ENCODE results near the gene PARD3. TPM values are rescaled to one million over a fixed set of nuclear protein-coding genes. Genes with fewer than 3 reads are reported as not detected.

Gene PARD3
- total RNA-seq, 1 donor from 2014 or later, result 26.0 TPM

DNA sequence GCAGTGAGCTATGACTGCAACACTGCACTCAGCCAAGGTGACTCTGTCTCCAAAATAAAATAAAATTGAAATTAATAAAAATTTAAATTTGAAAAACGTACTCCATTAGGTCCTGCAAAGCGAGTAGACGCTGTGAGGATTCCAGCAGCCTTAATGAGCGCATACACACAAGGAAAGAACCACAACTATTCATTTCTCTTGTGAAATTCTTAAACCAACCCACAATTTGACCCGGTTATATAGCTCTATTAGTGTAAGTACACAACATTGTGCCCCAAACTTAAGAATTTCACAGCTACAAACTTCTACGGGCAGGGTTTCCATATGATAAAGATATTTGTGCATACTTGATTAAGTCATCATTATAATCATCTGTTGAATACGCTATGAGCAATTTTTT, 84.4 kb downstream of the PARD3 start:
- Mint-ChIP-seq H3K4me3 (ENCODE audit: unreplicated experiment) (no peak overlapping the region), H3K27ac (ENCODE audit: unreplicated experiment) (no peak overlapping the region), H3K9me3 (ENCODE audit: low read depth) (no peaks in the 10 kb centered on the region), H3K36me3 (ENCODE audit: low read depth) (no peaks in the 10 kb centered on the region), H3K27me3 (ENCODE audit: low read depth) (no peaks in the 10 kb centered on the region), H3K4me1 (ENCODE audit: low read depth) (peaks cover 33% of the 10 kb centered on the region)
- TF ChIP-seq, protein P1, sequence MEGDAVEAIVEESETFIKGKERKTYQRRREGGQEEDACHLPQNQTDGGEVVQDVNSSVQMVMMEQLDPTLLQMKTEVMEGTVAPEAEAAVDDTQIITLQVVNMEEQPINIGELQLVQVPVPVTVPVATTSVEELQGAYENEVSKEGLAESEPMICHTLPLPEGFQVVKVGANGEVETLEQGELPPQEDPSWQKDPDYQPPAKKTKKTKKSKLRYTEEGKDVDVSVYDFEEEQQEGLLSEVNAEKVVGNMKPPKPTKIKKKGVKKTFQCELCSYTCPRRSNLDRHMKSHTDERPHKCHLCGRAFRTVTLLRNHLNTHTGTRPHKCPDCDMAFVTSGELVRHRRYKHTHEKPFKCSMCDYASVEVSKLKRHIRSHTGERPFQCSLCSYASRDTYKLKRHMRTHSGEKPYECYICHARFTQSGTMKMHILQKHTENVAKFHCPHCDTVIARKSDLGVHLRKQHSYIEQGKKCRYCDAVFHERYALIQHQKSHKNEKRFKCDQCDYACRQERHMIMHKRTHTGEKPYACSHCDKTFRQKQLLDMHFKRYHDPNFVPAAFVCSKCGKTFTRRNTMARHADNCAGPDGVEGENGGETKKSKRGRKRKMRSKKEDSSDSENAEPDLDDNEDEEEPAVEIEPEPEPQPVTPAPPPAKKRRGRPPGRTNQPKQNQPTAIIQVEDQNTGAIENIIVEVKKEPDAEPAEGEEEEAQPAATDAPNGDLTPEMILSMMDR (IDR thresholded peaks at IDR 0.05), result no peak
- no peak for DNase-seq (ENCODE audit: low spot score)

DNA sequence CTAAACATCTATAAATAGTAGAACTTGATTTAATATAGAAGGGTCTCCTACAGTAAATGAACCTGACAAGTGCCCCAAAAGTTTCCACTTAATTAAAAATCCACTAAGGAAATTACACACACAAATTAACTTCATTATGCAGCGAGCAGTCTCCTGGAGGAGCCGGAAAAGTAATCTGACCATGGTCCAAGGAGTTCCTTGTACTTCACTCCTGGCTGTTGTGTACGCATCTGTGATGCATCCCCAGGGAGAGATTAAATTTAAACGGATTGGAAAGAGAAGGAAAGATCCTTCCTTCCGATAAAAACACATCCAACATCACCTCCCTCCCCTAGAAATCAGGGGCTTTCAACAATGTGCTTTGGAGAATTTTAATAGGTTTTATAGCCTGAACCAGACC, 85.5 kb downstream of the PARD3 start:
- H3K4me3 Mint-ChIP-seq (ENCODE audit: unreplicated experiment), result no peak overlapping the region
- H3K4me1 Mint-ChIP-seq (ENCODE audit: low read depth), result peaks cover 33% of the 10 kb centered on the region
- H3K36me3 Mint-ChIP-seq (ENCODE audit: low read depth), result no peaks in the 10 kb centered on the region
- H3K27me3 Mint-ChIP-seq (ENCODE audit: low read depth), result no peaks in the 10 kb centered on the region
- H3K27ac Mint-ChIP-seq (ENCODE audit: unreplicated experiment), result no peak overlapping the region
- TF ChIP-seq, protein P1 (IDR thresholded peaks at IDR 0.05), result no peak
- no peaks in the 10 kb centered on the region for H3K9me3 Mint-ChIP-seq (ENCODE audit: low read depth)
- DNase-seq (ENCODE audit: low spot score), result no peak

DNA sequence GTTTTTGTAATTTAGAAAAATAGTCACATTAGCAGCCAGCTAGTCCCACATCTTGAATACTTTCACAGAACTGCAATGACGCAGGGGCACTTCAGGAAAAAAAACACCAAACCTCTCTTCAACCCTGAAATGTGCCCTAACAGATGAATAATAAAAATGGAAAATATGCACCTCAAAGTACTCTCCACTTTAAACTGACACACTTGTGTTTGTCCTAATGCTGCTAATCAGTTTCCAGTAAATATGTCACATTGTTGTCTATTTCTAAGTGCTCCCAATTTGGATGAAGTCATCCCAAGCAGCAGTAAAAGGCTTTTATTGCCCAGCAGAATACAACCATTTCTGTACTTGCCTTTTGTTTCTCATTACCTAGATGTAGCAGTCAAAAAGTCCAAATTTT, 86.7 kb downstream of the PARD3 start:
- no peak for DNase-seq (ENCODE audit: low spot score)
- H3K4me3 Mint-ChIP-seq (ENCODE audit: unreplicated experiment), result no peak overlapping the region
- no peak overlapping the region for H3K27ac Mint-ChIP-seq (ENCODE audit: unreplicated experiment)
- H3K36me3 Mint-ChIP-seq (ENCODE audit: low read depth), result no peaks in the 10 kb centered on the region
- peaks cover 37% of the 10 kb centered on the region for H3K4me1 Mint-ChIP-seq (ENCODE audit: low read depth)
- no peaks in the 10 kb centered on the region for H3K27me3 Mint-ChIP-seq (ENCODE audit: low read depth)
- H3K9me3 Mint-ChIP-seq (ENCODE audit: low read depth), result no peaks in the 10 kb centered on the region
- TF ChIP-seq, protein P1 (IDR thresholded peaks at IDR 0.05), result no peak

DNA sequence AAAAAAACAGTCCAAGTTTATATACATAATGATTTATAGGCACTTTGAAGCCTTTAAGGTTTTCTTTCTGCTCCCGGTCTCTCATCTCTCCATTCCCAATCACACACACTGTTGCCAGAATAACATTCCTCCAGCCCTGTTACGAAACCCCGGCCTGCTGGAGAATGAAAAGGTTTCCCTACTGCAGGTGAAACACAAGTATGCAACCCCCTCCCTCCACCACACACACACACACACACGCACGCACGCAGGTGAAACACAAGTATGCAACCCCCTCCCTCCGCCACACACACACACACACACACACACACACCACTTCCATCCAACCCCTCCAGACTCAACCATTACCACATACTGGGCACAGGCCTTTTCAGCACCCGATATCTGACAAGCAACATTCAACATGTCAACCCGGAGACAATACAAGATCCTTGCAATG, 87.5 kb downstream of the PARD3 start:
- TF ChIP-seq, protein P1 (IDR thresholded peaks at IDR 0.05), result no peak
- Mint-ChIP-seq H3K9me3 (ENCODE audit: low read depth) (no peaks in the 10 kb centered on the region), H3K4me1 (ENCODE audit: low read depth) (peaks cover 32% of the 10 kb centered on the region), H3K27ac (ENCODE audit: unreplicated experiment) (no peak overlapping the region), H3K27me3 (ENCODE audit: low read depth) (no peaks in the 10 kb centered on the region), H3K36me3 (ENCODE audit: low read depth) (no peaks in the 10 kb centered on the region), H3K4me3 (ENCODE audit: unreplicated experiment) (no peak overlapping the region)
- no peak for DNase-seq (ENCODE audit: low spot score)

DNA sequence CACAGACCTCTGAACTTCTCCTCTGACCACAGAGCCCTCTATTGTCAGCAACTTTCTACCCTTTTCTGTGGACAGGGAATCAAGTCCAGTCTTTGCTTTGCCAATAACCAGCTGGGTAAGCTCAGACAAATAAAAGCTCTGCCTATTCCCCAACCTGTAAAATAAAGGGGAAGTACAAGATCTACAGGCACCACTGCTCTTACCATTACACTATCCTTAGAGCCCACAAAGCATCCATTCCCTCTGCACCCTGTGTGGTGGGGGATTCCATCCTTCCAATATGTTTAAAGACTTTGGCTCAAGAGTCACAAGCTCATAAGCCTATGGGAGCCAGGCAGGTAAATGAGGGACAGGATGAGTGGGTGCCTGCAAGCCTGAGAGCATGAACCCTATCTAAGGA, 88.2 kb downstream of the PARD3 start:
- H3K9me3 Mint-ChIP-seq (ENCODE audit: low read depth), result no peaks in the 10 kb centered on the region
- no peaks in the 10 kb centered on the region for H3K36me3 Mint-ChIP-seq (ENCODE audit: low read depth)
- H3K4me3 Mint-ChIP-seq (ENCODE audit: unreplicated experiment), result no peak overlapping the region
- TF ChIP-seq, protein P1 (IDR thresholded peaks at IDR 0.05), result no peak
- H3K27ac Mint-ChIP-seq (ENCODE audit: unreplicated experiment), result no peak overlapping the region
- no peak for DNase-seq (ENCODE audit: low spot score)
- H3K4me1 Mint-ChIP-seq (ENCODE audit: low read depth), result peaks cover 29% of the 10 kb centered on the region
- H3K27me3 Mint-ChIP-seq (ENCODE audit: low read depth), result no peaks in the 10 kb centered on the region

All from chondrocyte (in vitro differentiated cells).